Kidney capillary endothelial cell (primary cell): ENCODE measurements around the gene ASCC2.
"Not testable (repeated sequence)": the region's sequence is repeated elsewhere in the genome, so short reads cannot be mapped to it uniquely, and the experiment has no call there.

Experiments
- DNase-seq: peaks from one replicate; pipeline ENCODE4 v3.0.0-alpha.2; 2018; ENCODE audit warnings: low spot score

The ASCC2 gene

GRCh38 chr22:29837741-29838598, at the start of gene ASCC2:
TSS of gene ASCC2 (minus strand) at chr22:29838274. CDS start at chr22:29832325, 5,949 bp downstream.
- DNase-seq = peak; percentile 94

DNA sequence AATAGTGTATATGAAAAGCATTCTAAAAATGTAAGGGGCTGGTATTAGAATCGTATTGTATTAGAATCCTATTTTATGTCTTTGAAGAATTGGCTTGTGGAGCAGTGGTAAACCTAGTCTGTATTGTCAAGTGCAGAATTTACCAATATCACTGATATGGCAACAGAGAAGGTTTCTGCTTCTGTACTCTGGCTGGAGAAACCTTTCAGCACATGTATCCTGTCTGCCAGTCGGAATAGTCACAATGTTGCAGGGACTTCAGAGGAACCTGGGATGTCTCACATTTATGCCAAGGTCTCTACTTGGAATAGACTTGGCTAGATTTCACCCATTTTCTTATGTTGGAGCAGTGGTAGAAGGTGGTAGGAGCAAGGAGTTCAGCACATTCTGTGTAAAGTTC, 49.3 kb upstream of the ASCC2 start:
- DNase-seq = no peak

DNA sequence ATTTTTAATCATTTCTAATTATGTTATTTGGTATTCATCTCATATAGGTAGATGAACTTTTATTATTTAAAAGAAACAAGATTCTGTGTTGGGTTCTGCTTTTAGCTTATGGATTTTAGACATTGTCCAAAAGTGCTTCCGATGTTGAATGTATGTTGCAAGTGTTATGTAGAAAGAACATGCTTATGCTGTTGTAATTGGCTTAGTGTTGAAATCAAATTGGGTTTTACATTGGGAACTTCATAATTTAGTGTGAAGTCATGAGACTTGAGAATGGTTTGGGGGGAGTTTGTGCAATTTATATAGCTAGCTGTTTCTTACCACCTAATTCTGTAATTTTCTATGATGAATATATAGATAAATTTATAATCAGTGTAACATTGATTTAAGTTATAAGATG, 48.5 kb upstream of the ASCC2 start:
- no peak for DNase-seq

DNA sequence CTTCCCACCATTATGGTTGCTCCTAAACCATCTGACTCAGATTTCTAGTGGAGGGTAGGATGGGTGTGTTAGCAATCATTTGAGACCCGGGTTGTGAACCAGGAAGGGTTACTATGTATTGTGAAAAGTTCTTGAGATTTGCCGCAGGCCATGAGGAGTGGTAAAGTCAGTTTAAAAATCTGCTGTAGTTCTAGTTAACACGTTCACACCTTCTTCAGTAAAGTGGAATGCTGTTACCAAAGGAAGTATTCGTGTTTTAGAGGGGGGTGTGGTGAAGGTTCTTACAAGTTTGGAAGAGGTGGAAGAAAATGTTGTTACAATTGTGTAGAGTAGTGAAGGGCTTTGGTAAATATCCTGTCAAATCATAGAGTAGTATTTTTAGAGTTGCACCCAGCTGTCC, 47.5 kb upstream of the ASCC2 start:
- no peak for DNase-seq

GRCh38 chr22:29883775-29884097, 45.7 kb upstream of the ASCC2 start:
- DNase-seq = peak; percentile 4

GRCh38 chr22:29883045-29883774, 45.1 kb upstream of the ASCC2 start, which contains the start of gene MTMR3:
TSS of gene MTMR3 (plus strand) at chr22:29883174. CDS start at chr22:29971060, 87,886 bp downstream.
- DNase-seq = peak; percentile 74

DNA sequence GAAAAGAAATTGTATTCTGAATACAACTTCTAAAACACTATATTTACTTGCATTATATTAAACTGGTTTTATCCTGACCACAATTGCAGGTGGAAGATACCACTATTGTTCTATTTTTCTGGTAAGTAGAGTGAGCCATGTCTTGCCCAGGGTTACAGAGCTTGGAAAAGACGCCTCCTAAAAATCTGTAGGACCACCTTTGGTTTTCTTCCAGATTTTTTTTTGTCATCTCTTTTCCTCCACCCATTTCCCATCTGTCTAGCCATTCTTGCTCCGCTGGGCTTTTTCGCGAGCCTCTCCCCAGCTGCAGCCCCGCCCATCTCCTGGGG, 44.6 kb upstream of the ASCC2 start:
- no peak for DNase-seq

DNA sequence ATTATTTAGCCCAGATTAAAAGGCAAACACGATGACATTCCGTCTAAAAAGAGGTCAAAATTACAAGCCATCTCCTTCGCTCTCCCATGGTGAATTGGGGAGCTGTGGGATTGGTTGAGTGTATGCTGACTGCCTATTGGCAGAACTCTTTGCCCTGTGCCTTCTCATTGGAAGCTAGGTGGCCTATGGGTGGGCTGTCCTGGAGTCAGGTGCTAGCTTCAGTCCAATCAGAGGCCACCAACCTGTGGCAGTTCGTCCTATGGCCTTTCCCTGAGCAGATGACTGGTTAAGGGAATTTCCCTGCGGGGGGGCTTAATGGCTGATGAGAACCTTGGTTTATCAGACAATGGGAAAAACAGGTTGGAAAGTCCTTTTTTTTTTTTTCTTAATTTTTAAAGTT, 41.7 kb upstream of the ASCC2 start:
- DNase-seq = no peak

DNA sequence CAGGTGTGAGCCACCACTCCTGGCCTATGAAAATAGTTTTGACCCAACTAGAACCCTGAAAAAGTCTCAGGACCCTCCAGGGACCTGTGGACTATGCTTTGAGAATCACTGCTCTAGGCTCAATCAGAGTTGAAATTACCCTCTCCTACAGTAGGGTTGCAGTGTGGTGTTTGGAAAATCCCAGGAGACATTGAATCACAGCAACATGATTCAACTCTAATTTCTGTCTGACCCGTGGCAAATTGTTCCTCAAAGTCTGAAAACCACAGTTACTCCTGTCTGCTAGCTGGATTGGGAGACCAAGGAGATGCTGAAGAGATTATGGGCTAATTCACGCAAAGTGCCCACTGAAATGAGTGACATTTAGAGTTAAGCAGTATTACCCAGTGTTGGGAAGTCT, 39.5 kb upstream of the ASCC2 start:
- no peak for DNase-seq

- no peak for DNase-seq
These were observed 35.9 kb upstream of the ASCC2 start for GRCh38 chr22:29873943-29874342.

DNA sequence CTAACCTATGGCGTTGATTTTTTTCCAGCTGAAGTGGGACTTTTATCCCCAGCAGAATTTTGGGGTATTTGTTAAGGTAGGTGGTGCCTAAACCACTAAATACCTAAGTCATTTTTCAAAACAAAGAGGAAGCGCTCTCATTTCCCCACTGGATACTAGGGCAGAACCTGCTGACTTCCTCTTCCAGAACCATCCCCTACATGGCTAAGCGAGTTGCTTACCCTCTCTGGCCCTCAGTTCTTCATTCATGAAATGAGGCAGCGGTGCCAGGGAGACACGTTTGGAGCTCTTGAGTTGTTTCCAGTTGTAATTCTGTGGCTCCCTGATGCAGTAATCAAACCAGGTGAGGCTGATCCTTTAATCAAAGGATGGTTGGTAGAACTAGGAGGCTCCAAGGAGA, 34.9 kb upstream of the ASCC2 start:
- DNase-seq = no peak

DNA sequence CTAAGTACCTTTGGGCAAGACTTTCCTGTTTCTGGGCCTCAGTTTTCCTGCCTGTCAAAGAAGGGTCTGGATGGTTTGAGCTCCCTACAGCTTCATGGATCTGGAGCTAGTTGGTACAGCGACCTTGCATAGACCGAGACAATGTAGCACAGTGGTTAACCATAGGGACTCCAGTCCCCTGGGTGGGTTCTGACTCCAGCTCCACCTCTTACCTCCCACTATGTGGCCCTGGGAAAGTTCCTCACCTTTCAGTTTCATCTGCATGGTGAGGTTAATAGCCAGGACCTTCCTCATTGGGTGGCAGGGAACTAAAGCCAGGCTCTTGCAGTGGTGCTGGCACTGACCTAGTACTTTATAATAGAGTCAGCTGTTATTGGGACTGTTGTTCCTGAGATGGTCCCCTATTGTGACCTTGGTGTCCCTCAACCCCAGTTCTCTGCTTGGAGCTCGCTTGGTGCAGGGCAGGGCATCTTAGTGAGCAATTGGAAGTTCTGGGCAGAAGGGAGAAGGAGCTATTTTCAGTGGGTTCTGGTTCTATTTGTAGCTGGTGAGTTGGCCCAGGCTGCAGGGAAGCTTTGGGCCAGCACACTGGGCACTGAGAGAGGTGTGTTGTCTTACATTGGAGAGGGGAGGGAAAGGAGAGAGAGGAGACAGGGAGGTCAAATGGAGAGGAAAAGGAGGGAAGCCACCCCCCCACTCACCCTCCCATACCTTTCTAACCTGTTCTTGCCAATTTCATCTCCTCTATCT, 34.2 kb upstream of the ASCC2 start:
- no peak for DNase-seq

GRCh38 chr22:29871684-29872083, 33.6 kb upstream of the ASCC2 start:
- DNase-seq = no peak

- DNase-seq = no peak
These were observed 32.5 kb upstream of the ASCC2 start for GRCh38 chr22:29870574-29870973.

DNA sequence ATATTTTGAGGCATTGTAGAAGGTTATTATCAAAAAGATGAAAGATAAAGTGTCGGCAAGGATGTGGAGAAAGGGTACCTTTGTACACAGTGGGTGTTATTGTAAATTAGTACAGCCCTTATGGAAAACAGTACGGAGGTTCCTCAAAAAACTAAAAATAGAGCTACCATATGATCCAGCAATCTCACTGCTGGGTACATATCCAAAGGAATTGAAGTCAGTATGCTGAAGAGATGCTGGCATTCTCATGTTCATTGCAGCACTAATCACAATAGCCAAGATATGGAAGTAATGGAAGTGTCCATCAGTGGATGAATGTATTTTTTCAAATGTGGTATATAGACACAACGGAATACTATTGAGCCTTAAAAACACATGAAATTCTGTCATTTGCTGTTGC, 29.8 kb upstream of the ASCC2 start:
- DNase-seq = no peak

- DNase-seq = no peak
These were observed 29.2 kb upstream of the ASCC2 start for GRCh38 chr22:29867260-29867659.

DNA sequence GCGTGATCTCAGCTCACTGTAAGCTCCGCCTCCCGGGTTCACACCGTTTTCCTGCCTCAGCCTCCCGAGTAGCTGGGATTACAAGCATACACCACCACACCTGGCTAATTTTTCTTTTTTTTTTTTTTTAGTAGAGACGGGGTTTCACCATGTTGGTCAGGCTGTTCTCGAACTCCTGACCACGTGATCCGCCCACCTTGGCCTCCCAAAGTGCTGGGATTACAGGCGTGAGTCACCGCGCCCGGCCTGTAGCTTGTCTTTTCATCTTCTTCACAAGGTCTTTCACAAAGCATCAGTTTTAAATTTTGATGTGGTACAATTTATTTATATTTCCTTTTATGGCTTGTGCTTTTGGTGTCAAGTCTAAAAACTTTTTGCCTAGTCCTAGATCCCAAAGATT, 27.5 kb upstream of the ASCC2 start:
- DNase-seq = not testable (repeated sequence)

DNA sequence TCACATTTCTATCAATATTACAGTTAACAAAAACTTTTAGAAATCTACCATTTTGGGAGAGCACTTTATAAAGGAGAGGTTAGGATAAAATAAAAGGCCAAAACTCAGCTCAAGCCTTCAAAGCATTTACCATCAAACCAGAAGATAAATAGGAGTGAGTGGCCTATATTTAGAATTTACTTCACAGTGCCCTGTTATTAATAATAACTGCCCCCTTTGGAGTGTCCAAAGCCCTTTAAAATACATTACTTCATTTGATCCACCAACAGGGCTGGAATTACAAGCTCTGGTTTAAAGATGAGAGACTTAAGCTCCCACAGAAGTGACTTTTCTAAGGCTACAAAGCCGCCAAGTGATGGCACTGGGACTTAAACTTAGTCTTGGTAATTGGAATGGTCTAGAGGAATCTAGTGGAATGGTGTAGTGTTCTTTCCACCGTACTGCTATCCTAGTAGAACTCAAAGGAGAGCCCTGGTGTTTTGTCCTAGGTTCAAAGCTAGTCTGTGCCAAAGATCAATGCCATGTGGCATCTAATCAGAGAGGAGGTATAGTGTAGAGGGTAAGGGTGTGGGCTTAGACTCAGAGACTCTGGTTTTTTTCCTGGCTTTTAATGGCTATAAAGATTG, 23.7 kb upstream of the ASCC2 start:
- DNase-seq = no peak

DNA sequence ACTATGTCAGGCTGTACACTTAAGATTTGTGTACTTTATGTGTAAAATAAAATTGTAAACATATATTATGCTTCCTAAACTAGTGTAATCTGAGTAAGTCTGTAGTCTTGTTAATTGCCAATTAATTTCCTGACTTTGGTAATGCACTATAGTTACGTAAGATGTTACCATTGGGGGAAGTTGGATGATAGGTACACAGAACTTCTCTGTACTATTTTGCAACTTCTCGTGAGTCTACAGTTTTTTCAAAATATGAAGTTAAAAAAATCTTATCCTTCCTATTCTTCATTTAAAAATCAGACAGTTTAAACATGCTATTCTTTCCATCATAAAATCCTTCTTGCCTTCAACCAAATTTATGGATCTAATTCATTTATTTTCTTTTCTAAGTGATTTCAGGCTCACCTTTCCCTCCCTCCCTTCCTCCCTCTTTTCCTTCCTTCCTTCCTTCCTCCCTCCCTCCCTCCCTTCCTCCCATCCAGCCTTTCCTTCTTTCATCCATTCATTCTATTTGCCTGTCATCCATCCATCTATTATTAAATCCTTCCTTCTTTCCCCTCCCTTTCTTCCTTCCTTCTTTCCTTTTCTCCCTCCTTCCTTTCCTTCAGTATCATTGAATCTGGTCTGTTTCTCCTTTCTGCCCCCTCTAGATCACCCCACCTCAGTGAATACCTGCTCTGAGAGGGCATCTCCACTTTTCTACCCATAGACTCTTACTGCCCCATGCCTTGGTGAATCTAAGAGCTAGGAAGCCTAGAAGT, 22.1 kb upstream of the ASCC2 start:
- no peak for DNase-seq

- DNase-seq = not testable (repeated sequence)
These were observed 21.0 kb upstream of the ASCC2 start for GRCh38 chr22:29859030-29859429.

- DNase-seq = no peak
These were observed 18.4 kb upstream of the ASCC2 start for GRCh38 chr22:29856496-29856895.
